ENCODE results near the gene HDAC1.
"Not testable (repeated sequence)": the region's sequence is repeated elsewhere in the genome, so short reads cannot be mapped to it uniquely, and the experiment has no call there.

HDAC1 gene

GRCh38 chr1:32291708-32292538, at the start of gene HDAC1:
TSS of gene HDAC1 (plus strand) at chr1:32292083. CDS start at chr1:32292170, 87 bp downstream.
- in situ Hi-C loops (cut with HindIII; ENCODE audit: low sequenced_read_pairs) = no loop called here

GRCh38 chr1:32242341-32242851, 49.5 kb upstream of the HDAC1 start:
- in situ Hi-C loops (cut with HindIII; ENCODE audit: low sequenced_read_pairs) = no loop called here

- in situ Hi-C loops (cut with HindIII; ENCODE audit: low sequenced_read_pairs) = no loop called here
Observed at GRCh38 chr1:32246888-32247273, 45.0 kb upstream of the HDAC1 start, which contains the start of gene FAM167B. TSS of gene FAM167B (plus strand) at chr1:32247222. CDS start at chr1:32247422, 200 bp downstream.

GRCh38 chr1:32247452-32247851, 44.4 kb upstream of the HDAC1 start:
- in situ Hi-C loops (cut with HindIII; ENCODE audit: low sequenced_read_pairs) = no loop called here

- in situ Hi-C loops (cut with HindIII; ENCODE audit: low sequenced_read_pairs) = no loop called here
Observed at GRCh38 chr1:32247983-32248889, 43.6 kb upstream of the HDAC1 start.

GRCh38 chr1:32249831-32250525, 41.9 kb upstream of the HDAC1 start:
- in situ Hi-C loops (cut with HindIII; ENCODE audit: low sequenced_read_pairs) = loop anchor here (5.0 kb wide), 1 partner anchor 47 kb away; no protein-coding TSS in a partner anchor

GRCh38 chr1:32250893-32251716, 40.8 kb upstream of the HDAC1 start, which contains the start of gene LCK:
TSS of gene LCK (plus strand) at chr1:32251265. CDS start at chr1:32274330, 23,065 bp downstream.
- in situ Hi-C loops (cut with HindIII; ENCODE audit: low sequenced_read_pairs) = loop anchor here (5.0 kb wide), 1 partner anchor 46 kb away; no protein-coding TSS in a partner anchor

GRCh38 chr1:32255072-32256071, 36.5 kb upstream of the HDAC1 start:
- in situ Hi-C loops (cut with HindIII; ENCODE audit: low sequenced_read_pairs) = no loop called here

GRCh38 chr1:32256473-32257226, 35.2 kb upstream of the HDAC1 start:
- in situ Hi-C loops (cut with HindIII; ENCODE audit: low sequenced_read_pairs) = no loop called here

GRCh38 chr1:32257227-32257508, 34.7 kb upstream of the HDAC1 start:
- in situ Hi-C loops (cut with HindIII; ENCODE audit: low sequenced_read_pairs) = no loop called here

- in situ Hi-C loops (cut with HindIII; ENCODE audit: low sequenced_read_pairs) = not testable (repeated sequence)
Observed at GRCh38 chr1:32263236-32263593, 28.7 kb upstream of the HDAC1 start.

GRCh38 chr1:32263744-32264143, 28.1 kb upstream of the HDAC1 start:
- in situ Hi-C loops (cut with HindIII; ENCODE audit: low sequenced_read_pairs) = no loop called here

GRCh38 chr1:32265846-32266245, 26.0 kb upstream of the HDAC1 start:
- in situ Hi-C loops (cut with HindIII; ENCODE audit: low sequenced_read_pairs) = no loop called here

GRCh38 chr1:32266921-32267591, 24.8 kb upstream of the HDAC1 start:
- in situ Hi-C loops (cut with HindIII; ENCODE audit: low sequenced_read_pairs) = no loop called here

GRCh38 chr1:32269744-32270143, 22.1 kb upstream of the HDAC1 start:
- in situ Hi-C loops (cut with HindIII; ENCODE audit: low sequenced_read_pairs) = no loop called here

- in situ Hi-C loops (cut with HindIII; ENCODE audit: low sequenced_read_pairs) = no loop called here
Observed at GRCh38 chr1:32272557-32273390, 19.1 kb upstream of the HDAC1 start.

Data from endothelial cell of hepatic sinusoid (primary cell).